SK-N-SH treated with all-trans-retinoic acid at 6 μM for 48 hours (cell line): ENCODE data around the gene LRRC9.

Experiments
- ATAC-seq: fragments of 200-7000 bp; cut with Tn5 transposase; 3 replicates; pipeline ENCODE4 v1.9.1; 2020; ENCODE audit warnings: mild to moderate bottlenecking, moderate library complexity
- ARNTL ChIP-seq: fragments of 450-650 bp; formaldehyde crosslinking; IDR thresholded peaks from 2 replicates; pipeline ENCODE4 v1.5.0; 2020; ENCODE audit warnings: low read depth, mild to moderate bottlenecking, moderate library complexity, borderline replicate concordance
- BACH2 ChIP-seq: fragments of 250-450 bp; sonication (Bioruptor Pico); IDR thresholded peaks from 2 replicates; pipeline ENCODE4 v1.9.0; 2021; ENCODE audit warnings: mild to moderate bottlenecking, borderline replicate concordance
- CREB5 ChIP-seq: fragments of 250-450 bp; sonication (Bioruptor Pico); IDR thresholded peaks from 2 replicates; pipeline ENCODE4 v1.5.1; 2020; ENCODE audit warnings: low read depth, mild to moderate bottlenecking, moderate library complexity
- CSDC2 ChIP-seq: fragments of 250-450 bp; sonication (Bioruptor Pico); IDR thresholded peaks from 2 replicates; pipeline ENCODE4 v1.5.0; 2020; ENCODE audit warnings: mild to moderate bottlenecking, moderate library complexity
- CSRNP3 ChIP-seq: fragments of 250-450 bp; sonication (Bioruptor Pico); IDR thresholded peaks from 2 replicates; pipeline ENCODE4 v1.5.1; 2021; ENCODE audit warnings: mild to moderate bottlenecking, moderate library complexity
- GLIS3 ChIP-seq: fragments of 250-450 bp; sonication (Bioruptor Pico); IDR thresholded peaks from 2 replicates; pipeline ENCODE4 v1.5.0; 2020; ENCODE audit warnings: mild to moderate bottlenecking, moderate library complexity
- ISL1 ChIP-seq: fragments of 250-450 bp; sonication (Bioruptor Pico); IDR thresholded peaks from 2 replicates; pipeline ENCODE4 v2.1.2; 2022; ENCODE audit warnings: mild to moderate bottlenecking, moderate library complexity
- OSR1 ChIP-seq: fragments of 250-450 bp; sonication (Bioruptor Pico); IDR thresholded peaks from 2 replicates; pipeline ENCODE4 v1.8.0; 2022; ENCODE audit warnings: moderate library complexity, mild to moderate bottlenecking, inconsistent platforms
- POU6F1 ChIP-seq: fragments of 250-450 bp; sonication (Bioruptor Pico); IDR thresholded peaks from 2 replicates; pipeline ENCODE4 v1.8.0; 2021; ENCODE audit warnings: low read depth, mild to moderate bottlenecking, moderate library complexity, borderline replicate concordance
- PPARA ChIP-seq: fragments of 250-450 bp; sonication (Bioruptor Pico); IDR thresholded peaks from 2 replicates; pipeline ENCODE4 v1.5.0; 2020; ENCODE audit warnings: mild to moderate bottlenecking, borderline replicate concordance
- RARB ChIP-seq: fragments of 250-450 bp; sonication (Bioruptor Pico); IDR thresholded peaks from 2 replicates; pipeline ENCODE4 v1.8.0; 2021; ENCODE audit warnings: mild to moderate bottlenecking, moderate library complexity
- SNAI2 ChIP-seq: fragments of 250-450 bp; sonication (Bioruptor Pico); IDR thresholded peaks from 2 replicates; pipeline ENCODE4 v1.5.0; 2020; ENCODE audit warnings: mild to moderate bottlenecking, moderate library complexity
- TCF4 ChIP-seq: fragments of 250-450 bp; sonication (Bioruptor Pico); IDR thresholded peaks from 2 replicates; pipeline ENCODE4 v1.8.0; 2021; ENCODE audit warnings: mild to moderate bottlenecking, moderate library complexity, borderline replicate concordance
- TOX ChIP-seq: fragments of 250-450 bp; sonication (Bioruptor Pico); IDR thresholded peaks from 2 replicates; pipeline ENCODE4 v1.8.0; 2021; ENCODE audit warnings: mild to moderate bottlenecking, moderate library complexity, borderline replicate concordance
- ZFP3 ChIP-seq: fragments of 250-450 bp; sonication (Bioruptor Pico); IDR thresholded peaks from 2 replicates; pipeline ENCODE4 v1.5.0; 2020; ENCODE audit warnings: mild to moderate bottlenecking, moderate library complexity
- ZFP30 ChIP-seq: fragments of 450-650 bp; formaldehyde crosslinking; IDR thresholded peaks from 2 replicates; pipeline ENCODE4 v1.5.0; 2022; ENCODE audit warnings: mild to moderate bottlenecking, moderate library complexity
- ZNF565 ChIP-seq: fragments of 450-650 bp; formaldehyde crosslinking; conservative IDR thresholded peaks from 2 replicates; pipeline ENCODE4 v1.5.0; 2020; ENCODE audit warnings: low read depth, mild to moderate bottlenecking, moderate library complexity
- ZNF70 ChIP-seq: fragments of 450-650 bp; formaldehyde crosslinking; IDR thresholded peaks from 2 replicates; pipeline ENCODE4 v1.5.0; 2020; ENCODE audit warnings: mild to moderate bottlenecking, moderate library complexity
- TF ChIP-seq, protein P1 (sequence below): fragments of 250-450 bp; sonication (Bioruptor Pico); IDR thresholded peaks from 2 replicates; pipeline ENCODE4 v1.8.0; 2020; ENCODE audit warnings: mild to moderate bottlenecking, moderate library complexity, borderline replicate concordance
- TF ChIP-seq, protein P2 (sequence below): fragments of 250-450 bp; sonication (Bioruptor Pico); IDR thresholded peaks from 2 replicates; pipeline ENCODE4 v1.5.0; 2020; ENCODE audit warnings: mild to moderate bottlenecking, moderate library complexity

The LRRC9 gene

GRCh38 chr14:60106339-60106738 lies 186.4 kb downstream of the LRRC9 start:
- ATAC-seq: no peak
- TF ChIP-seq ARNTL (CRISPR knock-in tag) (no peak), POU6F1 (CRISPR knock-in tag) (no peak), BACH2 (no peak), ISL1 (CRISPR knock-in tag) (no peak), GLIS3 (CRISPR knock-in tag) (no peak), CSRNP3 (CRISPR knock-in tag) (no peak), PPARA (CRISPR knock-in tag) (no peak), ZNF565 (CRISPR knock-in tag) (no peak), RARB (CRISPR knock-in tag) (no peak), CREB5 (CRISPR knock-in tag) (no peak), ZFP30 (no peak), TCF4 (CRISPR knock-in tag) (no peak), ZFP3 (CRISPR knock-in tag) (no peak), SNAI2 (CRISPR knock-in tag) (no peak)
- TF ChIP-seq, protein P1, sequence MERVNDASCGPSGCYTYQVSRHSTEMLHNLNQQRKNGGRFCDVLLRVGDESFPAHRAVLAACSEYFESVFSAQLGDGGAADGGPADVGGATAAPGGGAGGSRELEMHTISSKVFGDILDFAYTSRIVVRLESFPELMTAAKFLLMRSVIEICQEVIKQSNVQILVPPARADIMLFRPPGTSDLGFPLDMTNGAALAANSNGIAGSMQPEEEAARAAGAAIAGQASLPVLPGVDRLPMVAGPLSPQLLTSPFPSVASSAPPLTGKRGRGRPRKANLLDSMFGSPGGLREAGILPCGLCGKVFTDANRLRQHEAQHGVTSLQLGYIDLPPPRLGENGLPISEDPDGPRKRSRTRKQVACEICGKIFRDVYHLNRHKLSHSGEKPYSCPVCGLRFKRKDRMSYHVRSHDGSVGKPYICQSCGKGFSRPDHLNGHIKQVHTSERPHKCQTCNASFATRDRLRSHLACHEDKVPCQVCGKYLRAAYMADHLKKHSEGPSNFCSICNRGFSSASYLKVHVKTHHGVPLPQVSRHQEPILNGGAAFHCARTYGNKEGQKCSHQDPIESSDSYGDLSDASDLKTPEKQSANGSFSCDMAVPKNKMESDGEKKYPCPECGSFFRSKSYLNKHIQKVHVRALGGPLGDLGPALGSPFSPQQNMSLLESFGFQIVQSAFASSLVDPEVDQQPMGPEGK (CRISPR knock-in tag): no peak
- TF ChIP-seq, protein P2, sequence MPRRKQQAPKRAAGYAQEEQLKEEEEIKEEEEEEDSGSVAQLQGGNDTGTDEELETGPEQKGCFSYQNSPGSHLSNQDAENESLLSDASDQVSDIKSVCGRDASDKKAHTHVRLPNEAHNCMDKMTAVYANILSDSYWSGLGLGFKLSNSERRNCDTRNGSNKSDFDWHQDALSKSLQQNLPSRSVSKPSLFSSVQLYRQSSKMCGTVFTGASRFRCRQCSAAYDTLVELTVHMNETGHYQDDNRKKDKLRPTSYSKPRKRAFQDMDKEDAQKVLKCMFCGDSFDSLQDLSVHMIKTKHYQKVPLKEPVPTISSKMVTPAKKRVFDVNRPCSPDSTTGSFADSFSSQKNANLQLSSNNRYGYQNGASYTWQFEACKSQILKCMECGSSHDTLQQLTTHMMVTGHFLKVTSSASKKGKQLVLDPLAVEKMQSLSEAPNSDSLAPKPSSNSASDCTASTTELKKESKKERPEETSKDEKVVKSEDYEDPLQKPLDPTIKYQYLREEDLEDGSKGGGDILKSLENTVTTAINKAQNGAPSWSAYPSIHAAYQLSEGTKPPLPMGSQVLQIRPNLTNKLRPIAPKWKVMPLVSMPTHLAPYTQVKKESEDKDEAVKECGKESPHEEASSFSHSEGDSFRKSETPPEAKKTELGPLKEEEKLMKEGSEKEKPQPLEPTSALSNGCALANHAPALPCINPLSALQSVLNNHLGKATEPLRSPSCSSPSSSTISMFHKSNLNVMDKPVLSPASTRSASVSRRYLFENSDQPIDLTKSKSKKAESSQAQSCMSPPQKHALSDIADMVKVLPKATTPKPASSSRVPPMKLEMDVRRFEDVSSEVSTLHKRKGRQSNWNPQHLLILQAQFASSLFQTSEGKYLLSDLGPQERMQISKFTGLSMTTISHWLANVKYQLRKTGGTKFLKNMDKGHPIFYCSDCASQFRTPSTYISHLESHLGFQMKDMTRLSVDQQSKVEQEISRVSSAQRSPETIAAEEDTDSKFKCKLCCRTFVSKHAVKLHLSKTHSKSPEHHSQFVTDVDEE (CRISPR knock-in tag): no peak

GRCh38 chr14:60107477-60107876 lies 187.5 kb downstream of the LRRC9 start:
- TF ChIP-seq BACH2 (no peak), OSR1 (CRISPR knock-in tag) (no peak), CSDC2 (no peak)
- TF ChIP-seq, protein P2 (CRISPR knock-in tag): no peak
- ATAC-seq: no peak

DNA sequence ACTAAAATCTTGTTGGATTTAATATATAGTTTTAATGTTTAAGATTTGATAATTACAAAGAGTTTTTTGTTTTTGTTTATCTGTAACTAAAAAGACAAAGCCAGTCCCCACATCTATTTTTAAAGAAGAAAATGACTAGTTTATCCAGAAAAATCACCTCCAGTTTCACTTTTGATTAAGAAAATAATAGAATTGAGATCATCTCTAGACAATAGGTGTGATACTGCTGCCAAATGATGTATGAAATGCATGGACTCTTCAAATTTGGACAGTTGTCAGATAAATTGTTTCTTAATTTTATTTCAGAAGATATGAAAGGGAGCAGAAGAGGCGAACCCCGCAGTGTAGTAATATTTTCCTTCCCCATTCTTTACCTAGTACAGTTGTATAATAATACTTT lies 191.8 kb downstream of the LRRC9 start:
- ATAC-seq: no peak
- TF ChIP-seq ARNTL (CRISPR knock-in tag) (no peak), TOX (CRISPR knock-in tag) (no peak), RARB (CRISPR knock-in tag) (no peak), PPARA (CRISPR knock-in tag) (no peak), SNAI2 (CRISPR knock-in tag) (no peak), BACH2 (no peak), ZNF70 (CRISPR knock-in tag) (no peak), ISL1 (CRISPR knock-in tag) (no peak)
- TF ChIP-seq, all 23 proteins: peak for 0
